Mesenchymal stem cell (in vitro differentiated cells and primary cell): ENCODE results near the gene HPSE2.
"Not testable (repeated sequence)": the region's sequence is repeated elsewhere in the genome, so short reads cannot be mapped to it uniquely, and the experiment has no call there.

Experiments
- DNase-seq: peaks from one replicate; pipeline ENCODE4 v3.0.0-alpha.2; 2013
- H2AFZ ChIP-seq: one replicate; pipeline ENCODE4 v1.6.1; 2013; ENCODE audit warnings: low read depth, mild to moderate bottlenecking, control low read depth, inconsistent platforms, low read length, moderate library complexity
- H2AK5ac ChIP-seq: 2 replicates; pipeline ENCODE4 v1.6.1; 2013; ENCODE audit warnings: low read length, moderate library complexity, mild to moderate bottlenecking, inconsistent platforms; ENCODE audit not compliant: severe bottlenecking
- H2BK120ac ChIP-seq: one replicate; pipeline ENCODE4 v1.6.1; 2013; ENCODE audit warnings: low read depth, mild to moderate bottlenecking, inconsistent platforms, low read length, moderate library complexity
- H2BK12ac ChIP-seq, 2 experiments: one replicate each; pipeline ENCODE4 v1.6.1; 2013; ENCODE audit warnings: inconsistent platforms in 2 of 2, low read length in 2 of 2, mild to moderate bottlenecking in 2 of 2, moderate library complexity in 2 of 2, control low read depth in 1 of 2
- H2BK15ac ChIP-seq: one replicate; pipeline ENCODE4 v1.6.1; 2013; ENCODE audit warnings: mild to moderate bottlenecking, low read depth, inconsistent platforms; ENCODE audit not compliant: poor library complexity, severe bottlenecking
- H2BK5ac ChIP-seq: 2 replicates; pipeline ENCODE4 v1.6.1; 2013; ENCODE audit warnings: low read depth, mild to moderate bottlenecking, low read length, control low read depth, inconsistent platforms; ENCODE audit not compliant: poor library complexity, severe bottlenecking
- H3K14ac ChIP-seq, 2 experiments: one replicate each; pipeline ENCODE4 v1.6.1; 2013; ENCODE audit warnings: inconsistent platforms in 2 of 2, low read length in 2 of 2, control low read depth in 1 of 2, mild to moderate bottlenecking in 1 of 2, moderate library complexity in 1 of 2
- H3K18ac ChIP-seq, 2 experiments: one replicate each; pipeline ENCODE4 v1.6.1; 2013; ENCODE audit warnings: inconsistent platforms in 2 of 2, low read length in 2 of 2, control low read depth in 1 of 2, low read depth in 1 of 2, mild to moderate bottlenecking in 1 of 2
- H3K23ac ChIP-seq, 2 experiments: one replicate each; pipeline ENCODE4 v1.6.1; 2013; ENCODE audit warnings: inconsistent platforms in 2 of 2, low read length in 2 of 2, mild to moderate bottlenecking in 2 of 2, moderate library complexity in 2 of 2, control low read depth in 1 of 2
- H3K27ac ChIP-seq: 2 replicates; pipeline ENCODE4 v1.5.1; 2013; ENCODE audit warnings: mild to moderate bottlenecking, moderate library complexity, low read length, control low read depth, inconsistent platforms; ENCODE audit not compliant: poor library complexity, severe bottlenecking
- H3K27me3 ChIP-seq, 2 experiments: 2 replicates each; pipeline versions ENCODE4 v1.6.1 to v1.7.0; 2013; ENCODE audit warnings: low read length in 2 of 2, mild to moderate bottlenecking in 2 of 2, moderate library complexity in 2 of 2, control low read depth in 1 of 2, inconsistent platforms in 1 of 2; ENCODE audit not compliant: control insufficient read depth in 1 of 2, insufficient read depth in 1 of 2
- H3K36me3 ChIP-seq, 2 experiments: 2 replicates each; pipeline versions ENCODE4 v1.6.1 to v1.7.0; 2013; ENCODE audit warnings: low read length in 2 of 2, control low read depth in 1 of 2, inconsistent platforms in 1 of 2, low read depth in 1 of 2, mild to moderate bottlenecking in 1 of 2; ENCODE audit not compliant: insufficient read depth in 2 of 2, control insufficient read depth in 1 of 2
- H3K4ac ChIP-seq, 2 experiments: one replicate each; pipeline ENCODE4 v1.6.1; 2013; ENCODE audit warnings: inconsistent platforms in 2 of 2, low read length in 2 of 2, mild to moderate bottlenecking in 2 of 2, moderate library complexity in 2 of 2, control low read depth in 1 of 2, low read depth in 1 of 2
- H3K4me1 ChIP-seq: 2 replicates; pipeline ENCODE4 v1.6.1; 2013; ENCODE audit warnings: low read depth, low read length, control low read depth; ENCODE audit not compliant: control insufficient read depth, insufficient read depth
- H3K4me2 ChIP-seq: 2 replicates; pipeline ENCODE4 v1.6.1; 2013; ENCODE audit warnings: low read length, mild to moderate bottlenecking, inconsistent platforms; ENCODE audit not compliant: poor library complexity, severe bottlenecking
- H3K4me3 ChIP-seq, 2 experiments: 2 replicates each; pipeline versions ENCODE4 v1.5.1 to v1.7.0; 2013; ENCODE audit warnings: low read length in 2 of 2, mild to moderate bottlenecking in 2 of 2, control low read depth in 1 of 2, low read depth in 1 of 2; ENCODE audit not compliant: insufficient read depth in 1 of 2
- H3K79me1 ChIP-seq: replicated peaks from 2 replicates; pipeline ENCODE4 v1.6.1; 2013; ENCODE audit warnings: mild to moderate bottlenecking, control low read depth, low read length, inconsistent platforms; ENCODE audit not compliant: poor library complexity, severe bottlenecking
- H3K9ac ChIP-seq: 2 replicates; pipeline ENCODE4 v1.7.0; 2013; ENCODE audit warnings: mild to moderate bottlenecking, low read length, moderate library complexity
- H3K9me3 ChIP-seq: 2 replicates; pipeline ENCODE4 v1.7.0; 2013; ENCODE audit warnings: mild to moderate bottlenecking, low read length; ENCODE audit not compliant: control insufficient read depth
- H4K8ac ChIP-seq: one replicate; pipeline ENCODE4 v1.6.1; 2013; ENCODE audit warnings: inconsistent platforms, mild to moderate bottlenecking, low read length, moderate library complexity
- H4K91ac ChIP-seq: one replicate; pipeline ENCODE4 v1.6.1; 2013; ENCODE audit warnings: mild to moderate bottlenecking, low read length, inconsistent platforms
- WGBS: methylation state at CpG from one replicate; pipeline ENCODE4 v1.1.7; 2013; ENCODE audit warnings: mixed read lengths; 5-methylcytosine and 5-hydroxymethylcytosine counted together

HPSE2 gene

DNA sequence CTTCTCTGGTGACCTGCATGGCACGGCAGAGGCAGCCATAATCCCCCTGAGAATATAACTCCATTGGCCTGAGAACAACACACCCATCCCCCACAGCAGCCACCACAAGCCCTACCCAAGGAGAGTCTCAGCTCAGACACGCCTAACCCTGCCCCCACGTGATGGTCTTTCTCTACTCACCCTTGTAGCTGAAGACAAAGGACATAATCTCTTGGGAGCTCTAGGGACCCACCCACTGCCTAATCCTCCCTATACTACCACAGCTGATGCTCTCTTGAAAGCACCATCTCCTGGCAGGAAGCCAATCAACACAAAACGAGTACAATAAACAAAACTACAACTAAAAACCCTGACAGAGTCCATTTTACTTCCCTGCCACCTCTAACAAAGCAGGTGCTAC lies 30.7 kb upstream of the HPSE2 start:
- Histone ChIP-seq H2AFZ (no peak overlapping the region), H3K79me1 (no peaks in the 10 kb centered on the region), H3K9me3 (peaks cover 12% of the 10 kb centered on the region), H3K27me3 (no peaks in the 10 kb centered on the region), H4K91ac (no peak overlapping the region), H2BK12ac (no peak overlapping the region), H3K4me3 (no peak overlapping the region), H2BK15ac (no peak overlapping the region), H2BK5ac (no peak overlapping the region), H3K9ac (no peak overlapping the region), H2BK120ac (no peak overlapping the region), H2AK5ac (no peak overlapping the region), H3K36me3 (no peaks in the 10 kb centered on the region), H3K4ac (no peak overlapping the region), H4K8ac (no peak overlapping the region), H3K4me2 (no peak overlapping the region), H3K27ac (no peak overlapping the region), H3K4me1 (no peaks in the 10 kb centered on the region), H3K18ac (no peak overlapping the region), H3K14ac (no peak overlapping the region), H3K23ac (no peak overlapping the region)
- DNase-seq, result no peak
- 59% methylated on average over 4 of the region's 4 CpGs for WGBS

DNA sequence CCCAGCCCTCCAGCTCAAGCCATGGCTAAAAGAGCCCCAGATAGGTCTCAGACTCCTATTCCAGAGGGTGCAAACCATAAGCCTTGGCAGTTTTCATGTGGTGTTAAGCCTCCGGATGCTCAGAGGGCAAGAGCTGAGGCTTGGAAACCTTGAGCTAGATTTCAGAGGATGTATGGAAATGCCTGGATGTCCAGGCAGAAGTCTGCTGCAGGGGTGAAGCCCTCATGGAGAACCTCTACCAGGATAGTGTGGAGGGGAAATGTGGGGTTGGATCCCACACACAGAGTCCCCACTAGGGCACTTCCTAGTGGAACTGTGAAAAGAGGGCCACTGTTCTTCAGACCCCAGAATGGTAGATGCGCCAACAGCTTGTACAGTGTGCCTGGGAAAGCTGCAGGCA lies 13.2 kb upstream of the HPSE2 start:
- no peak overlapping the region for H2BK5ac ChIP-seq
- no peak overlapping the region for H3K18ac ChIP-seq
- H4K91ac ChIP-seq, result no peak overlapping the region
- H3K4me3 ChIP-seq, result no peak overlapping the region
- no peaks in the 10 kb centered on the region for H3K4me1 ChIP-seq
- no peaks in the 10 kb centered on the region for H3K36me3 ChIP-seq
- H3K27me3 ChIP-seq, result no peaks in the 10 kb centered on the region
- no peak overlapping the region for H2BK12ac ChIP-seq
- H2BK15ac ChIP-seq, result no peak overlapping the region
- peaks cover 13% of the 10 kb centered on the region for H3K9me3 ChIP-seq
- no peak overlapping the region for H3K9ac ChIP-seq
- no peak overlapping the region for H2AFZ ChIP-seq
- H3K27ac ChIP-seq, result no peak overlapping the region
- no peak overlapping the region for H2BK120ac ChIP-seq
- no peak overlapping the region for H3K4me2 ChIP-seq
- no peaks in the 10 kb centered on the region for H3K79me1 ChIP-seq
- 60% methylated on average over 2 of the region's 2 CpGs for WGBS
- no peak overlapping the region for H2AK5ac ChIP-seq
- no peak overlapping the region for H4K8ac ChIP-seq
- H3K4ac ChIP-seq, result no peak overlapping the region
- no peak for DNase-seq
- H3K14ac ChIP-seq, result no peak overlapping the region
- no peak overlapping the region for H3K23ac ChIP-seq

DNA sequence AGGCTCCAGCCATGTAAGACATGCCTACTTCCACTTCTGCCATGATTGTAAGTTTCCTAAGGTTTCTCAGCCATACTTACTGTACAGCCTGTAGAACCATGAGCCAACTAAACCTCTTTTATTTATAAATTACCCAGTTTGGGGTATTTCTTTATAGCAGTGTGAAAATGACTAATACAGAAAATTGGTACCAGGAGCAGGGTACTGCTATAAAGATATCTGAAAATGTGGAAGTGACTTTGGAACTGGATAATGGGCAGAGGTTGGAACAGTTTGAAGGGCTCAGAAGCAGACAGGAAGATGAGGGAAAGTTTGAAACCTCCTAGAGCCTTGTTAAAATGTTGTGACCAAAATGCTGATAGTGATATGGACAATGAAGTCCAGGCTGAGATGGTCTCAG lies 12.2 kb upstream of the HPSE2 start:
- not testable (repeated sequence) for H3K4me3 ChIP-seq, H3K27ac ChIP-seq, H2AK5ac ChIP-seq

DNA sequence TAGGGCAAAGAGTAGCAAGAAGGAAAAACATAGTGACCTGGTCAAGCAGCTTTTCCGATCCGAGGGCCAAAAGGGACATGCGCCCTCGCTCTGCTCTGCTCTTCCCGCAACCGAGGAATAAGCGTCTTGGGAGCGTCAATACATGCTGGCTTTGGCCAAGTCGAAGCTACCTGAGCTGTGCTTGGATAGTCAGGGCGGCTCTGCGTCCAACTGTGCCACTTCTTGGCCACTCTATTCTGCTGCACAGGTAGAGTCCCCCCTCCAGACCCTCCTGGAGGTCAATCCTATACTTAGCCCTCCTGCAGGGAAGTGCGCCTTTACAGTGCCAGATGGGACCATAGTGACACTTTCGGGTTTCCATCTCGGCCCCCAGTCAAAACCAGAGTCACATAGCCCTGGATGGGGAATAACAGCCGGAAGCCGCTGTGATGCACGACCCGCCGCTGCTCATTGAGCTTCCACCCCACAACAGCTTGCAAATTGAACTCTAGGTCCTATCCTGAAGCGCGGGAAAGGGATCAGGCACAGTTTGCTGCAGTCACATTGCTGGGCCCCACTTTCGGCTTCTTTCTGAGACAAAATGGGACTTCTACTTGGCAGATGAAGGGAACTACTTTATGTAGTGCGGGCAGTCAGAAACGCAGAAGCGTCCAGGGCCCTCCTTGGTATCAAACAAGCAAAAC lies 1.1 kb upstream of the HPSE2 start:
- H3K4me1 ChIP-seq, result peaks cover 13% of the 10 kb centered on the region
- H3K9me3 ChIP-seq, result no peaks in the 10 kb centered on the region
- H3K14ac ChIP-seq, result no peak overlapping the region
- H3K23ac ChIP-seq, result peak overlapping the region in 1 of 2 experiments; percentile 63
- H3K4me2 ChIP-seq, result no peak overlapping the region
- H3K9ac ChIP-seq, result no peak overlapping the region
- no peak overlapping the region for H3K18ac ChIP-seq
- H3K36me3 ChIP-seq, result no peaks in the 10 kb centered on the region
- H2AK5ac ChIP-seq, result no peak overlapping the region
- no peak overlapping the region for H2AFZ ChIP-seq
- no peaks in the 10 kb centered on the region for H3K79me1 ChIP-seq
- DNase-seq, result no peak
- H3K27me3 ChIP-seq, result peaks cover 59 to 60% of the 10 kb centered on the region in 2 experiments
- H4K91ac ChIP-seq, result no peak overlapping the region
- H2BK15ac ChIP-seq, result no peak overlapping the region
- H4K8ac ChIP-seq, result peak overlapping the region; percentile 14
- H3K4me3 ChIP-seq, result no peak overlapping the region
- no peak overlapping the region for H3K4ac ChIP-seq
- no peak overlapping the region for H2BK12ac ChIP-seq
- H3K27ac ChIP-seq, result no peak overlapping the region
- H2BK5ac ChIP-seq, result no peak overlapping the region
- H2BK120ac ChIP-seq, result no peak overlapping the region
- 14% methylated on average over 25 of the region's 25 CpGs for WGBS

More for the DNA sequence above, 12.2 kb upstream of the HPSE2 start:
- not testable (repeated sequence) for H2AFZ ChIP-seq, H2BK15ac ChIP-seq, H3K4me1 ChIP-seq, H2BK5ac ChIP-seq, H4K91ac ChIP-seq, DNase-seq, H4K8ac ChIP-seq, H3K18ac ChIP-seq, H3K79me1 ChIP-seq, H3K14ac ChIP-seq, H3K4ac ChIP-seq, H3K9ac ChIP-seq, H3K36me3 ChIP-seq, H3K23ac ChIP-seq, H3K4me2 ChIP-seq, H2BK12ac ChIP-seq, H3K27me3 ChIP-seq, H2BK120ac ChIP-seq
- peaks cover 13% of the 10 kb centered on the region for H3K9me3 ChIP-seq
